DND-41 (cell line): Measurements from ENCODE around the gene RABGAP1L.

Source experiments
- ATAC-seq: fragments of 200-7000 bp; cut with Tn5 transposase; 3 replicates; pipeline ENCODE4 v1.9.1; 2021; ENCODE audit warnings: low read depth; ENCODE audit not compliant: insufficient read depth
- DNase-seq: peaks from one replicate; pipeline ENCODE4 v3.0.0-alpha.2; 2020
- H2AFZ ChIP-seq: 2 replicates; pipeline ENCODE4 v1.6.0; 2012; ENCODE audit warnings: low read depth, low read length
- H3K27ac ChIP-seq: 2 replicates; pipeline ENCODE4 v1.5.1; 2012; ENCODE audit warnings: low read length, inconsistent platforms
- H3K27me3 ChIP-seq: fragments of 200-600 bp; sonication (generic); 2 replicates; pipeline ENCODE4 v1.6.0; 2012; ENCODE audit warnings: low read length, mild to moderate bottlenecking, inconsistent platforms; ENCODE audit not compliant: insufficient read depth, poor library complexity
- H3K36me3 ChIP-seq: 2 replicates; pipeline ENCODE4 v1.5.1; 2012; ENCODE audit warnings: low read length, inconsistent platforms; ENCODE audit not compliant: insufficient read depth
- H3K4me1 ChIP-seq: 2 replicates; pipeline ENCODE4 v1.5.1; 2012; ENCODE audit warnings: mild to moderate bottlenecking, low read length; ENCODE audit not compliant: insufficient read depth
- H3K4me2 ChIP-seq: 2 replicates; pipeline ENCODE4 v1.6.0; 2012; ENCODE audit warnings: mild to moderate bottlenecking, moderate library complexity, low read length, inconsistent platforms; ENCODE audit not compliant: insufficient read depth
- H3K4me3 ChIP-seq, 2 experiments: fragments of 200-600 bp in 1 of 2; shearing (Covaris generic) in 1 of 2; 2 replicates each; pipeline ENCODE4 v1.5.1; 2012 to 2016; ENCODE audit warnings: inconsistent platforms in 2 of 2, low read length in 2 of 2, mild to moderate bottlenecking in 2 of 2, low read depth in 1 of 2, moderate library complexity in 1 of 2
- H3K79me2 ChIP-seq: 2 replicates; pipeline ENCODE4 v1.6.0; 2012; ENCODE audit warnings: low read length, inconsistent platforms; ENCODE audit not compliant: insufficient read depth
- H3K9ac ChIP-seq: 2 replicates; pipeline ENCODE4 v1.6.0; 2012; ENCODE audit warnings: low read depth, mild to moderate bottlenecking, inconsistent platforms, low read length, moderate library complexity
- H3K9me3 ChIP-seq: 2 replicates; pipeline ENCODE4 v1.5.1; 2012; ENCODE audit warnings: low read length, moderate library complexity, mild to moderate bottlenecking, inconsistent platforms; ENCODE audit not compliant: insufficient read depth, severe bottlenecking
- H4K20me1 ChIP-seq: 2 replicates; pipeline ENCODE4 v1.6.0; 2012; ENCODE audit warnings: low read length; ENCODE audit not compliant: insufficient read depth
- CTCF ChIP-seq: IDR thresholded peaks from 2 replicates; pipeline ENCODE4 v1.5.1; 2012; ENCODE audit warnings: borderline replicate concordance, low read length, moderate library complexity, mild to moderate bottlenecking; ENCODE audit not compliant: poor library complexity, severe bottlenecking; ENCODE audit errors: extremely low read depth
- EZH2 ChIP-seq: IDR thresholded peaks from 3 replicates; pipeline ENCODE4 v1.6.1; 2012; ENCODE audit warnings: borderline replicate concordance, low read depth, mild to moderate bottlenecking, moderate library complexity, low read length, inconsistent platforms; ENCODE audit not compliant: severe bottlenecking

The RABGAP1L gene

DNA sequence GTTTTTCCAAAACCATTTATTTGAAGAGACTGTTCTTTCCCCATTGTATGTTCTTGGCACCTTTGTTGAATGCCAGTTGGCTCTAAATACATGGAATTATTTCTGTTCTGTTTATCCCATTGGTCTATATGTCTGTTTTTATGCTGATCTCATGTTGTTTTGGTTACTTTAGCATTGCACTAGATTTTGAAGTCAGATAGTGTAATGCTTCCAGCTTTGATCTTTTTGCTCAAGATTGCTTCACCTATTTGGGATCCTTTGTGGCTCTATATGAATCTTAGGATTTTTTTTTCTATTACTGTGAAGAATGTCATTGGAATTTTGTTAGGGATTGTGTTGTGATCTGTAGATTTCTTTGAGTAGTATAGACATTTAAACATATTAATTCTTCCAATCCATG lies 149.3 kb downstream of the RABGAP1L start:
- Histone ChIP-seq H3K27ac (no peak overlapping the region), H2AFZ (no peak overlapping the region), H3K27me3 (no peaks in the 10 kb centered on the region), H3K9me3 (peaks cover 3% of the 10 kb centered on the region), H3K4me3 (no peak overlapping the region), H3K4me2 (no peak overlapping the region), H4K20me1 (no peaks in the 10 kb centered on the region), H3K36me3 (peaks cover 6% of the 10 kb centered on the region; the same call in 1 of the 2 replicates), H3K4me1 (no peaks in the 10 kb centered on the region), H3K79me2 (no peaks in the 10 kb centered on the region), H3K9ac (no peak overlapping the region)
- ATAC-seq (no peak), DNase-seq (no peak)
- TF ChIP-seq CTCF (no peak), EZH2 (no peak)

DNA sequence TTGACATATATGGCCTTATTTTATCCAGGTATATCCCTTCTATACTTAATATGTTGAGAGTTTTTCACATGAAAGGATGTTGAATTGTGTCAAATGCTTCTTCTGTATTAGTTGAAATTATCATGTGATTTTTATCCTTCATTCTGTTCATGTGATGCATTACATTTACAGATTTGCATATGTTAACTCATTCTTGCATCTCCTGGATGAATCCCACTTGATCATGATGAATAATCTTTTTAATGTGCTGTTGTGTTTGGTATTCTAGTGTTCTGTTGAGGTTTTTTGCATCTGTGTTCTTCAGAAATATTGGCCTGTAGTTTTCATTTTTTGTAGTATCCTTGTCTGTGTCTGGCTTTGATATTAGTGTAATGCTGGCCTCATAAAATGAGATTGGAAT lies 150.2 kb downstream of the RABGAP1L start:
- Histone ChIP-seq H3K4me2 (no peak overlapping the region), H4K20me1 (no peaks in the 10 kb centered on the region), H3K79me2 (no peaks in the 10 kb centered on the region), H3K27me3 (no peaks in the 10 kb centered on the region), H3K27ac (no peak overlapping the region), H3K9ac (no peak overlapping the region), H3K4me3 (no peak overlapping the region), H3K9me3 (peaks cover 9% of the 10 kb centered on the region), H3K4me1 (no peaks in the 10 kb centered on the region), H2AFZ (no peak overlapping the region), H3K36me3 (peaks cover 6% of the 10 kb centered on the region; the same call in 1 of the 2 replicates)
- no peak for TF ChIP-seq EZH2
- no peak for TF ChIP-seq CTCF
- ATAC-seq (no peak), DNase-seq (no peak)

GRCh38 chr1:174314433-174314832 lies 155.1 kb downstream of the RABGAP1L start:
- no peak overlapping the region for H2AFZ ChIP-seq
- no peak overlapping the region for H3K9ac ChIP-seq
- H3K27ac ChIP-seq, result no peak overlapping the region
- no peak for ATAC-seq
- H3K4me3 ChIP-seq, result no peak overlapping the region
- H3K79me2 ChIP-seq, result no peaks in the 10 kb centered on the region
- no peaks in the 10 kb centered on the region for H3K36me3 ChIP-seq
- no peaks in the 10 kb centered on the region for H3K27me3 ChIP-seq
- no peaks in the 10 kb centered on the region for H4K20me1 ChIP-seq
- no peaks in the 10 kb centered on the region for H3K4me1 ChIP-seq
- H3K4me2 ChIP-seq, result no peak overlapping the region
- H3K9me3 ChIP-seq, result peaks cover 25% of the 10 kb centered on the region
- TF ChIP-seq EZH2 (no peak), CTCF (no peak)
- DNase-seq, result no peak

GRCh38 chr1:174315239-174315638 lies 155.9 kb downstream of the RABGAP1L start:
- H3K79me2 ChIP-seq, result no peaks in the 10 kb centered on the region

More at GRCh38 chr1:174315239-174315638, 155.9 kb downstream of the RABGAP1L start:
- no peak overlapping the region for H3K4me3 ChIP-seq
- H3K36me3 ChIP-seq, result peaks cover 5% of the 10 kb centered on the region
- TF ChIP-seq CTCF, result no peak
- TF ChIP-seq EZH2, result no peak
- no peaks in the 10 kb centered on the region for H3K4me1 ChIP-seq
- ATAC-seq, result no peak
- peaks cover 29% of the 10 kb centered on the region for H3K9me3 ChIP-seq
- H3K9ac ChIP-seq, result no peak overlapping the region
- H3K27ac ChIP-seq, result no peak overlapping the region
- H3K4me2 ChIP-seq, result no peak overlapping the region
- DNase-seq, result no peak
- H3K27me3 ChIP-seq, result no peaks in the 10 kb centered on the region
- no peaks in the 10 kb centered on the region for H4K20me1 ChIP-seq
- no peak overlapping the region for H2AFZ ChIP-seq
